ENCODE data around the gene SSC4D. TPM values are rescaled to one million over a fixed set of nuclear protein-coding genes. Genes with fewer than 3 reads are reported as not detected.
"Not testable (repeated sequence)": the region's sequence is repeated elsewhere in the genome, so short reads cannot be mapped to it uniquely, and the experiment has no call there.

SSC4D gene
- total and polyA plus RNA-seq, 2 of the 8 experiments (the other 6 are each of a cell fraction or from before 2014, with no cell fraction given) = 11.8 to 27.5 TPM

- 94% methylated on average over 6 of the region's 12 CpGs; no CpG with 5 or more reads in 1 of the 2 experiments for WGBS, 2 experiments (ENCODE audit: extremely low coverage in 1 of 2, insufficient coverage in 1 of 2, insufficient read length in 1 of 2, insufficient replicate concordance in 2 of 2, low coverage in 1 of 2, low lambda C conversion rate in 2 of 2, missing lambda C conversion rate in 1 of 2)
- H3K23me2 ChIP-seq (ENCODE audit: low read depth, low read length); H3K4me2 ChIP-seq (ENCODE audit: insufficient read depth in 1 of 2, low read depth in 2 of 2, low read length in 2 of 2); H4K8ac ChIP-seq (ENCODE audit: extremely low read depth, insufficient read depth, low read length); H2BK20ac ChIP-seq (ENCODE audit: low read length); H2AFZ ChIP-seq (ENCODE audit: low read length); H3K27ac ChIP-seq (ENCODE audit: low read depth, low read length); H4K5ac ChIP-seq (ENCODE audit: insufficient read length, low read depth, low read length); H4K20me1 ChIP-seq (replicated peaks in 1 of 2; ENCODE audit: control insufficient read depth in 1 of 2, insufficient read depth in 2 of 2, low read length in 2 of 2); H3K4me1 ChIP-seq (replicated peaks in 1 of 4; ENCODE audit: control insufficient read depth in 3 of 4, insufficient read depth in 4 of 4, low read length in 3 of 4); H3K36me3 ChIP-seq (ENCODE audit: control insufficient read depth in 2 of 4, insufficient read depth in 4 of 4, low read length in 3 of 4); H3K27me3 ChIP-seq (replicated peaks in 1 of 4; ENCODE audit: control insufficient read depth in 3 of 4, extremely low read depth in 1 of 4, insufficient read depth in 3 of 4, low read length in 3 of 4); H3K56ac ChIP-seq (replicated peaks; ENCODE audit: insufficient read length, low read depth, low read length); CTCF ChIA-PET (ENCODE audit: partially characterized antibody); H4K91ac ChIP-seq (replicated peaks; ENCODE audit: insufficient read length, low read length); H3K9ac ChIP-seq (replicated peaks in 1 of 4; ENCODE audit: extremely low read depth in 1 of 4, low read depth in 3 of 4, low read length in 3 of 4); H2BK120ac ChIP-seq (replicated peaks; ENCODE audit: low read depth, low read length); H3K79me1 ChIP-seq (ENCODE audit: low read depth, low read length); H3K4me3 ChIP-seq (ENCODE audit: extremely low read depth in 1 of 4, insufficient read depth in 2 of 4, low read depth in 3 of 4, low read length in 4 of 4); H2AK5ac ChIP-seq (ENCODE audit: low read depth, low read length); H3K79me2 ChIP-seq (ENCODE audit: control insufficient read depth in 1 of 2, insufficient read depth in 2 of 2, low read length in 2 of 2); H3K9me3 ChIP-seq (ENCODE audit: insufficient read depth in 2 of 2, low read depth in 1 of 2, low read length in 1 of 2); H3K18ac ChIP-seq (ENCODE audit: extremely low read depth, low read length); H3K23ac ChIP-seq (ENCODE audit: insufficient read length); POLR2A ChIA-PET (ENCODE audit: partially characterized antibody); FAIRE-seq; H2BK15ac ChIP-seq (ENCODE audit: low read length); H3K4ac ChIP-seq (replicated peaks; ENCODE audit: insufficient read length, low read depth, low read length); H3K14ac ChIP-seq (ENCODE audit: insufficient read length); H2BK12ac ChIP-seq (ENCODE audit: low read depth, low read length); H2BK5ac ChIP-seq (ENCODE audit: low read depth, low read length): not testable (repeated sequence)
- peak in 1 of 2 experiments; percentile 32 for DNase-seq (ENCODE audit: low read depth in 1 of 2, low spot score in 2 of 2)
Observed at GRCh38 chr7:76443846-76444245, 34.3 kb upstream of the SSC4D start.

GRCh38 chr7:76442664-76443446 is 33.4 kb upstream of the SSC4D start:
- H3K9me3 ChIP-seq (ENCODE audit: insufficient read depth in 2 of 2, low read depth in 1 of 2, low read length in 1 of 2); H2BK5ac ChIP-seq (ENCODE audit: low read depth, low read length); H3K4me2 ChIP-seq (ENCODE audit: insufficient read depth in 1 of 2, low read depth in 2 of 2, low read length in 2 of 2); H2BK12ac ChIP-seq (ENCODE audit: low read depth, low read length); H3K4ac ChIP-seq (replicated peaks; ENCODE audit: insufficient read length, low read depth, low read length); H3K23me2 ChIP-seq (ENCODE audit: low read depth, low read length); H4K5ac ChIP-seq (ENCODE audit: insufficient read length, low read depth, low read length); H3K4me3 ChIP-seq (ENCODE audit: extremely low read depth in 1 of 4, insufficient read depth in 2 of 4, low read depth in 3 of 4, low read length in 4 of 4); H3K4me1 ChIP-seq (replicated peaks in 1 of 4; ENCODE audit: control insufficient read depth in 3 of 4, insufficient read depth in 4 of 4, low read length in 3 of 4); H2BK15ac ChIP-seq (ENCODE audit: low read length); FAIRE-seq; H3K18ac ChIP-seq (ENCODE audit: extremely low read depth, low read length); H2BK120ac ChIP-seq (replicated peaks; ENCODE audit: low read depth, low read length); H3K27me3 ChIP-seq (replicated peaks in 1 of 4; ENCODE audit: control insufficient read depth in 3 of 4, extremely low read depth in 1 of 4, insufficient read depth in 3 of 4, low read length in 3 of 4); POLR2A ChIA-PET (ENCODE audit: partially characterized antibody); H4K8ac ChIP-seq (ENCODE audit: extremely low read depth, insufficient read depth, low read length); H2AFZ ChIP-seq (ENCODE audit: low read length); H3K27ac ChIP-seq (ENCODE audit: low read depth, low read length); H3K23ac ChIP-seq (ENCODE audit: insufficient read length); H3K9ac ChIP-seq (replicated peaks in 1 of 4; ENCODE audit: extremely low read depth in 1 of 4, low read depth in 3 of 4, low read length in 3 of 4); H4K91ac ChIP-seq (replicated peaks; ENCODE audit: insufficient read length, low read length); H2AK5ac ChIP-seq (ENCODE audit: low read depth, low read length); H3K36me3 ChIP-seq (ENCODE audit: control insufficient read depth in 2 of 4, insufficient read depth in 4 of 4, low read length in 3 of 4); H3K56ac ChIP-seq (replicated peaks; ENCODE audit: insufficient read length, low read depth, low read length); H2BK20ac ChIP-seq (ENCODE audit: low read length); H3K14ac ChIP-seq (ENCODE audit: insufficient read length); H4K20me1 ChIP-seq (replicated peaks in 1 of 2; ENCODE audit: control insufficient read depth in 1 of 2, insufficient read depth in 2 of 2, low read length in 2 of 2); H3K79me2 ChIP-seq (ENCODE audit: control insufficient read depth in 1 of 2, insufficient read depth in 2 of 2, low read length in 2 of 2); H3K79me1 ChIP-seq (ENCODE audit: low read depth, low read length): not testable (repeated sequence)
- CTCF ChIA-PET (ENCODE audit: partially characterized antibody) = interaction anchor here (1.1 kb wide), 1 partner anchor 166 kb away, joined by 3 read pairs; no protein-coding TSS in a partner anchor
- peak in 1 of 2 experiments; percentile 33 for DNase-seq (ENCODE audit: low read depth in 1 of 2, low spot score in 2 of 2)
- WGBS, 2 experiments (ENCODE audit: extremely low coverage in 1 of 2, insufficient coverage in 1 of 2, insufficient read length in 1 of 2, insufficient replicate concordance in 2 of 2, low coverage in 1 of 2, low lambda C conversion rate in 2 of 2, missing lambda C conversion rate in 1 of 2) = 86% methylated on average over 2 of the region's 5 CpGs; no CpG with 5 or more reads in 1 of the 2 experiments
